Limb (tissue), 2 donors: Measurements from ENCODE around the gene KRT81.
A peak's percentile ranks its signal among the peaks of the same experiment; 100 is the strongest.
"Not testable (repeated sequence)": the region's sequence is repeated elsewhere in the genome, so short reads cannot be mapped to it uniquely, and the experiment has no call there.

Experiments used
- DNase-seq, 2 donors: peaks; one replicate each; pipeline ENCODE4 v3.0.0-alpha.2; 2016; ENCODE audit errors: extremely low spot score in 2 of 2

The KRT81 gene

DNA sequence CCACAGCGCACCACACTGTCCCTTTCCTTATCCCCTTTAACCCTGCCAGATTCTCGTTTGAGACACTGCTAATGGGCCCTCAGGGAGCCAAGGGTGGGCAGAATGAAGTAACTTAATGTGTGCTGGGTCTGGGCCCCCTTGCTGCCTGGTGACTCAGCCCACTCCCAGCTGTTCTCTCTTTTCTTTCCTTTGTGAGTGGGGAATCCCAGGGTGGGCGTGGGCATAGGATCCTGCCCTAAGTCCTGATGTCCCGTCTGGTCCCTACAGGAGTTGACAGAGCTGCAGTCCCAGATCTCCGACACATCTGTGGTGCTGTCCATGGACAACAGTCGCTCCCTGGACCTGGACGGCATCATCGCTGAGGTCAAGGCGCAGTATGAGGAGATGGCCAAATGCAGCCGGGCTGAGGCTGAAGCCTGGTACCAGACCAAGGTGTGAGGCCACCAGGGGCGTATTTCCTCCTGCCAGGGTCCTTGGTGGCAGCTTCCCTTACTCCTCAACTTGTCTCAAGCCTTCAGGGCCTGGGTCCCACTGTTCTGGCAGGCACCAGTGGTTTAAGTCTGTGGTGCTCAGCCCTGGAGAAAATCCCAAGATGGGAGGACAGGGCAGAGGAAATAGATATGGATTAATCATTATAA, 50.0 kb downstream of the KRT81 start:
- peak in 1 of 2 donors; percentile 11 for DNase-seq

- not testable (repeated sequence) for DNase-seq
Measured at GRCh38 chr12:52240247-52240646, 51.1 kb downstream of the KRT81 start.

DNA sequence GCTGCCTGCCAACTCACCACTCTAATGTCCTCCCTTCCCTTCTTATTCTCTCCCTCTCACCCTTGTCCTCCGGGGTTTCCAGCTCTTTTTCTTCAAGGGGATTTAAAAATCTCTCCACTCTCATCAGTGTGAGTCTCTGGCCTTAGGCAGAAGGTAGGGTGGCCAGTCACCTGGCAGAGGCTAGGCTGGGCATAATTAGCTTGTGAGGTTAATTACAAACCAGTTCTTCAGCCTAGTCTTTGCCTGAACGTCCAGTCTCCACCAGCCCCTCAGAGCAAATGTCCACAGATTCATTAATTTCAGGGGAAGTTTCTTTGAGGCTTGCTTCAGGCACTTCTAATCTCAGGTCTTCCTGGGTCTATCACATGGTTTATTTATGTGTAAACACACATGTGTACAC, 51.6 kb downstream of the KRT81 start:
- DNase-seq: no peak

GRCh38 chr12:52238916-52239646, 52.3 kb downstream of the KRT81 start:
- DNase-seq: no peak

- no peak for DNase-seq
Measured at GRCh38 chr12:52238207-52238840, 53.0 kb downstream of the KRT81 start.

- no peak for DNase-seq
Measured at GRCh38 chr12:52236386-52237050, 54.8 kb downstream of the KRT81 start.
